Central memory CD8-positive, alpha-beta T cell (primary cell): ENCODE measurements around the gene ZSWIM1.
"Not testable (repeated sequence)": the region's sequence is repeated elsewhere in the genome, so short reads cannot be mapped to it uniquely, and the experiment has no call there.

ENCODE experiments used
- ATAC-seq: fragments of 150-1000 bp; cut with Tn5 transposase; replicated peaks from 2 replicates; pipeline ENCODE4 v1.10.0; 2022; ENCODE audit warnings: mild to moderate bottlenecking, moderate FRiP score, moderate number of reproducible peaks; ENCODE audit not compliant: poor library complexity, severe bottlenecking; ENCODE audit errors: extremely low read depth
- DNase-seq, 2 donors: peaks; one replicate each; pipeline ENCODE4 v3.0.0; 2021; ENCODE audit warnings: low spot score in 2 of 2
- H3K27ac Mint-ChIP-seq: one replicate; pipeline ENCODE4 v1.8.0; 2022; ENCODE audit warnings: low read depth, mild to moderate bottlenecking, moderate library complexity, mixed read lengths
- H3K27me3 Mint-ChIP-seq: one replicate; pipeline ENCODE4 v1.8.0; 2022; ENCODE audit warnings: mixed read lengths
- H3K36me3 Mint-ChIP-seq: one replicate; pipeline ENCODE4 v1.8.0; 2022; ENCODE audit warnings: mild to moderate bottlenecking, moderate library complexity, mixed read lengths; ENCODE audit not compliant: insufficient read depth
- H3K4me1 Mint-ChIP-seq: one replicate; pipeline ENCODE4 v1.8.0; 2022; ENCODE audit warnings: mixed read lengths
- H3K4me3 Mint-ChIP-seq: one replicate; pipeline ENCODE4 v1.8.0; 2022; ENCODE audit warnings: mild to moderate bottlenecking, moderate library complexity, mixed read lengths
- H3K9me3 Mint-ChIP-seq: one replicate; pipeline ENCODE4 v1.8.0; 2022; ENCODE audit warnings: mixed read lengths

The ZSWIM1 gene

DNA sequence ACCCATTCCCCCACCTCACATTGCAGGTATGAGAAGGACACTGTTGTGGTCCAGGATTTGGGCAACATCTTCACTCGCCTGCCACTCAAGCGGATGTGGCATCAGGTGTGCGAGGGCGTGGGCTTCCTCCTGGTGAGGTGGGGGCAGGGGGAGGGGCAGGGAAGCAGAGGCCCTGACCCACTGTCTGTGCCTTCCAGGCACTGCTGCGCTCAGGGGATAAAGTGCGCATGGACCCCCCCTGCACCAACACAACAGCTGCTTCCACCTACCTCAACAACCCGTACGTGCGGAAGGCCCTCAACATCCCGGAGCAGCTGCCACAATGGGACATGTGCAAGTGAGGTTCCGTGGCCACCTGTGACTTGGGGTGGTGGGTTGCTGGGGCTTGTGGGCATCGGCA lies 13.8 kb downstream of the ZSWIM1 start:
- ATAC-seq = no peak
- Mint-ChIP-seq H3K27ac (no peak overlapping the region), H3K4me1 (peaks cover 27% of the 10 kb centered on the region), H3K36me3 (peaks cover 26% of the 10 kb centered on the region), H3K4me3 (no peak overlapping the region), H3K9me3 (no peaks in the 10 kb centered on the region), H3K27me3 (no peaks in the 10 kb centered on the region)
- no peak for DNase-seq

DNA sequence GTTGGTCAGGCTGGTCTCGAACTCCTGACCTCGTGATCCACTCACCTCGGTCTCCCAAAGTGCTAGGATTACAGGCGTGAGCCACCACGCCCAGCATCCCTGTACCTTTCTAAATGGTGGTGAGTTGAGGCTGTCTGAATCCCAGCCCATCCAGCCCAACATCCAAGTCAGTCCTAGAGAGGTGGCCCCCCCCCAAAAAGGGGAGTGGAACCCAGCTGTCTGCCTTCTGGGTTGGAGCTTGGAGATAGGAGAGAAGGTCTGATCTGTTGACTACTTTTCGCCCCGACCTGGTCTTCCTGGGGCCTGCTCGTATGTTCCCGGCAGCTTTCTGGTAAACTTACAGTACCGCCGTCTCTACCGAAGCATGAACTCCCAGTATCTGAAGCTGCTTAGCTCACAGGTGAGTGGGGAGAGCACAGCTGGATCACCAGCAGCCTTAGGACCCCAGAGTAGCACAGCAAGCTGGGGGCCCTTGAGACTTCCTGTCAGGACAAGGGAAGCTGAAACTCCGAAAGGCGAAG lies 15.7 kb downstream of the ZSWIM1 start:
- H3K4me3 Mint-ChIP-seq = no peak overlapping the region
- no peaks in the 10 kb centered on the region for H3K9me3 Mint-ChIP-seq
- H3K27ac Mint-ChIP-seq = no peak overlapping the region
- no peaks in the 10 kb centered on the region for H3K27me3 Mint-ChIP-seq
- peaks cover 19% of the 10 kb centered on the region for H3K36me3 Mint-ChIP-seq
- no peak for DNase-seq
- ATAC-seq = no peak
- H3K4me1 Mint-ChIP-seq = peaks cover 27% of the 10 kb centered on the region

DNA sequence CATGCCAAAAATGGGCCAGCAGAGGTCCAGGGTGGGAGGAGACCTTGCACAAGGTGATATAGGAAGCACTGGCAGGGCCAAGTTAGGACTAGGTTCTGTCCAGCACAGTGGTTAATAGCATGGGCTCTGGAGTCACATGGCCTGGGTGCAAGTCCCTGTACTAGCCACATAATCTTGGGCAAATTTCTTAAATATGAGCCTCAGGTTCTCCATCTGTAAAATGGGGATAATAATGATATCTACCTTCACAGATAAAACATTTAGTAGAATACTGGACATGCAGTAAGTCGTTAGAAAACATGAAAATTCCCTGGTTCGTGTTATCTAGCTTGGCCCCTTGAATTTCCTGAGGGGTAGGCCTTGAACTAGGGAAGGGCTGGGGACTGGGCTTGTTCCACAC lies 16.3 kb downstream of the ZSWIM1 start:
- DNase-seq = no peak
- Mint-ChIP-seq H3K27me3 (no peaks in the 10 kb centered on the region), H3K36me3 (peaks cover 19% of the 10 kb centered on the region), H3K9me3 (no peaks in the 10 kb centered on the region), H3K27ac (no peak overlapping the region), H3K4me1 (peaks cover 23% of the 10 kb centered on the region), H3K4me3 (no peak overlapping the region)
- ATAC-seq = no peak

DNA sequence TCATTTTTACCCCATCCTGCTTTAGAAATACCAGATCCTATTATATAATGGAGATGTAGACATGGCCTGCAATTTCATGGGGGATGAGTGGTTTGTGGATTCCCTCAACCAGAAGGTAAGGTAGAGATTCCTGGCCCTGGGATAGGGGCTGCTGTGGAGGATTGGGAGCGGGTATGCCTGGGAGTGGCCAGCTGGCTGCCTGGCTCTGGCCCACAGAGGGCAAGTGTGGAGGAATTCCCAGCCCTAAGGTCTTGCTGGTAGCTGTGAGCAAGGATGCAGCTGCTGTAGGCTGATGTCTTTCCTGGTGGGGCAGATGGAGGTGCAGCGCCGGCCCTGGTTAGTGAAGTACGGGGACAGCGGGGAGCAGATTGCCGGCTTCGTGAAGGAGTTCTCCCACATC lies 16.7 kb downstream of the ZSWIM1 start:
- no peak for ATAC-seq
- H3K27me3 Mint-ChIP-seq = no peaks in the 10 kb centered on the region
- DNase-seq = no peak
- no peak overlapping the region for H3K27ac Mint-ChIP-seq
- no peak overlapping the region for H3K4me3 Mint-ChIP-seq
- peaks cover 17% of the 10 kb centered on the region for H3K36me3 Mint-ChIP-seq
- H3K4me1 Mint-ChIP-seq = peaks cover 19% of the 10 kb centered on the region
- H3K9me3 Mint-ChIP-seq = no peaks in the 10 kb centered on the region

DNA sequence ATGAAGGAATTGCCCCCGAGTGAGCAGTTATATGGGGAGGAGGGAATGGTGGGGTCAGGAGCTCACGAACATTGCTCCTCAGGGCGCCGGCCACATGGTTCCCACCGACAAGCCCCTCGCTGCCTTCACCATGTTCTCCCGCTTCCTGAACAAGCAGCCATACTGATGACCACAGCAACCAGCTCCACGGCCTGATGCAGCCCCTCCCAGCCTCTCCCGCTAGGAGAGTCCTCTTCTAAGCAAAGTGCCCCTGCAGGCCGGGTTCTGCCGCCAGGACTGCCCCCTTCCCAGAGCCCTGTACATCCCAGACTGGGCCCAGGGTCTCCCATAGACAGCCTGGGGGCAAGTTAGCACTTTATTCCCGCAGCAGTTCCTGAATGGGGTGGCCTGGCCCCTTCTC lies 17.3 kb downstream of the ZSWIM1 start:
- peaks cover 13% of the 10 kb centered on the region for H3K4me1 Mint-ChIP-seq
- DNase-seq (no peak), ATAC-seq (no peak)
- H3K27me3 Mint-ChIP-seq = no peaks in the 10 kb centered on the region
- H3K4me3 Mint-ChIP-seq = no peak overlapping the region
- H3K9me3 Mint-ChIP-seq = no peaks in the 10 kb centered on the region
- peaks cover 15% of the 10 kb centered on the region for H3K36me3 Mint-ChIP-seq
- no peak overlapping the region for H3K27ac Mint-ChIP-seq

DNA sequence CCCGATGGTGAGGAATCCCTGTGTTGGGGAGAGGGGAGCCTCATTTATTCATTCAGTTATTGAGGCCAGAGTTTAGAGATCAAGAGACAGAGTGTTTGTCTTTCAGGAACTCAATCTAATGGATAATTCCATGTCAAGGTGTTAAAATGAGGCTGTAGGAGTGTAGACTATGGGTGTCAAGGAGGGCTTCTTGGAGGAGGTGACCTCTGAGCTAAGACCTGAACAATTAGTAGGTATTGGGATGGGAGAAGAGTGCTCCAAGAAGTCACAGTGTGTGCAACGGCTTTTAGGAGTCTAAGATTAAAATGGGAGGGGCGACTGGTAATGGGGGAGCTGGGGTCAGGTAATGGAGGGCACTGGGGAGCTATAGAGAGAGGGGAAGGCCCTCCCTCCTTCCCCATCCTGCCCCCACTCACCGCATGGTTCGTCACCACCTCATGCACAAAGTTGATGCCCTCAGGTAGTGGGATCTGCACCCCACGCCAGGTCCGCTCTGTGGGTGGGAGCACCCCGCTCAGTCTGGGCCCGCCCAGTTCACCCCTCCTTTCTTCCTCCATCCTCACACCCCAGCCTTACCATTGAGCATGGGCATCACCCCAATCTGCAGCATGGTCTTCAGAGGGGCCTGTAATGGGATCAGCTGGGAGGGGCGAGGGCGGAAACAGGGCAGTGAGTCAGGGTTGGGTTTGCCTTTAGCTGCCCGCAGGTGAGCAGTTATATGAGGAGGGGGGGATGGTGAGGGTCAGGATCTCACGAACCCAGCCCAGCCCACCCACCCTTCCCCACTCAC lies 18.2 kb downstream of the ZSWIM1 start:
- Mint-ChIP-seq H3K27ac (no peak overlapping the region), H3K27me3 (no peaks in the 10 kb centered on the region), H3K4me1 (peaks cover 7% of the 10 kb centered on the region), H3K9me3 (no peaks in the 10 kb centered on the region), H3K4me3 (no peak overlapping the region), H3K36me3 (peaks cover 15% of the 10 kb centered on the region)
- ATAC-seq (no peak), DNase-seq (no peak)

DNA sequence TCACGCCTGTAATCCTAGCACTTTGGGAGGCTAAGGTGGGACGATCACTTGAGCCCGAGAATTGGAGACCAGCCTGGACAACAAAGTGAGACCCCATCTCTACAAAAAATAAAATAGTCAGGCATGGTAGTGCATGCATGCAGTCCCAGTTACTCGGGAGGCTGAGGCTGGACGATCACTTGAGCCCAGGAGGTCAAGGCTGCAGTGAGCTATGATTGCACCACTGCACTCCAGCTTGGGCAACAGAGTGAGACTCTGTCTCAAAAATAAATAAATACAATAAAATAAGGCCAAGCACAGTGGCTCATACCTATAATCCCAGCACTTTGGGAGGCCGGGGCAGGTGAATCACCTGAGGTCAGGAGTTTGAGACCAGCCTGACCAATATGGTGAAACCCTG lies 20.3 kb downstream of the ZSWIM1 start:
- not testable (repeated sequence) for H3K36me3 Mint-ChIP-seq

DNA sequence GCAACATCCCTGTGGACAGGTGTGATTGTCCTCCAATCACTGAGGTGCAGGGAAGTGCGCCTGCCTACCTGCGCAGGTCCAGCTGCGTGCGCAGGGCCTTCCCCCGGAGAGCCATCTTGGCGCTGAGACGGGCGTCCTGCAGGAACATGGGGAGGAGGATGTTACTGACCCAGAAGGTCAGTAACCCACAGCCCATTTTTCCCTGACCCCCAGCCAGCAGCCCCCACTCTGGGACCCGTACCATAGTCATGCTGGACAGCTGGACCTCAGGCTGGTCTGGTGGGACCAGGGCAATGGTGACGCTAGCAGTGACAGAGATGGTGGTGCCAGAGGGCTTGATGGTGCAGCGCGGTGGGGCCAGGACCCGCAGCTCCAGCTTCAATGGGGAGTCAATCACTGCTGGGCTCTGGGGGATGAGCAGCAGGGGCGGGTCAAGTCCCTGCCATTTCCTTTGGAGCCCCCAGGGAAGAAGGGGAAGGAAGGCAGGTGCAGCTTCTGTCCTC lies 21.2 kb downstream of the ZSWIM1 start:
- Mint-ChIP-seq H3K27ac (no peak overlapping the region), H3K9me3 (no peaks in the 10 kb centered on the region), H3K36me3 (peaks cover 3% of the 10 kb centered on the region), H3K4me1 (peaks cover 7% of the 10 kb centered on the region), H3K4me3 (no peak overlapping the region), H3K27me3 (no peaks in the 10 kb centered on the region)
- DNase-seq (no peak), ATAC-seq (no peak)

More for the DNA sequence above, 20.3 kb downstream of the ZSWIM1 start:
- H3K4me1 Mint-ChIP-seq, H3K27me3 Mint-ChIP-seq, ATAC-seq, H3K4me3 Mint-ChIP-seq, H3K9me3 Mint-ChIP-seq, DNase-seq, H3K27ac Mint-ChIP-seq: not testable (repeated sequence)

DNA sequence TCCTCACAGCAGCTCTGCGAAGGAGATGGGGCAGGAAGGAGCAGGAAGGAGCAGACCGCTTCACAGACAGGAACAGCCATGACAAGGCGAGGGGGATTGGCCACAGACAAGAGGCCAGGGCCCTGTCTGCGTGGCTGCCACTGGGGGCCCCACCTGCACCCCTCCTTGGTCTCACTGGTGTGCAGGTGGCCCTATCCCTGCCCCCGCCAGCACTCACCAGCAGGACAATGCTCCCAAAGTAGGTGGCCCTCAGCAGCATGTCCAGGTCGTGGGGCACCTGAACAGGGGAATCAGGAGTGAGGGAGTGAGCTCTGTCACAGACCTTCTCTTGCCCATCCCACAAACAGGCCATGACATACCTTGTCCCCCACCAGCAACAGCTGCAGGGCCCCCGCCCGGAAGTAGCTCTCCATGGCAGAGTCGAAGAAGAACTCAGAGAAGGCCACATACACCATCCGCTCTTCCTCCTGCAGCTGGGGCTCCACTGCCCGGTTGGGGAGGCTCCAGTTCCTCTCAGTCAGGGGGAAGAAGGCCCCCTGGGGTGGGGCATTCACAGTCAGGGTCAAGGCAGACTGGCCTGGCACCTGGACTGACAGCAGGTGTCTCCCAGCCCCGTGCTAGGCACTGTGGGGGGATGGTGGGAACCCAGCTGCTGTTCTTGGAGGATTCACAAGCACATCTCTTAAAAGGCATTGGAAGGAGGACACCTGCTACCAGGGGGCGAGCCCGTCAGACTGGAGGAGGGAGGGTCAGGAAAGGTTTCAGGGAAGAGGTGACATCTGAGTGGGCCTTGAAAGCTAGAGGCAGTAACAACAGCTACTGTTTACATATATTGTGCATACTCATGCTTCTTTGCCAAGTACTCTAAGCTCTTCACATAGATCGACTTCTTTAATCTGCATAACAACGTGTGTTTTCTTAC lies 23.8 kb downstream of the ZSWIM1 start:
- no peaks in the 10 kb centered on the region for H3K4me1 Mint-ChIP-seq
- H3K27ac Mint-ChIP-seq = no peak overlapping the region

DNA sequence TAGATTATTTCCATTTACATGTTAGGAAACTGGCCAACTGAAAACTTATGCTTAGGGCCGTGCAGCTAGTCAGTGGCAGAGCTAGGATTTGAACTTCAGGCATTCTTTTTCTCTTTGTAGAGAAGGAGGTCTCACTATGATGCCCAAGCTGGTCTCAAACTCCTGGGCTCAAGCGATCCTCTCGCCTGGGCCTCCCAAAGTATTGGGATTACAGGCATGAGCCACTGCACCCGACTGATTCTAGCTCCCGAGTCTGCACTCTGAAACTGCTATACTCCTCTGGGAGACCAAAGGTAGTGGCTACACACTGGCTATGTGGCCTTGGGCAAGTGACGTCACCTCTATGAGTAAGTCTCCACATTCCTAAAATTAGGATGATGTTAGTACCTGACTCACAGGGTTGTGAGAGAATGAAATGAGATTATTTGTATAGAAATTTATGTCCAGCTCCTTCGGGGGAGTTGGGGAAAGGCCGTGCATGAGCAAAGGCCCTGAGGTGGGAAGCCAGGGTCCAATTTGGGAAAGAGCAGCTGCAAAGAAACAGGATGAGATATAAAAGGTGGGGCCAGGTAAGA lies 24.6 kb downstream of the ZSWIM1 start:
- DNase-seq (no peak), ATAC-seq (no peak)
- Mint-ChIP-seq H3K4me3 (no peak overlapping the region), H3K9me3 (no peaks in the 10 kb centered on the region), H3K27me3 (no peaks in the 10 kb centered on the region), H3K36me3 (no peaks in the 10 kb centered on the region), H3K27ac (no peak overlapping the region), H3K4me1 (peaks cover 3% of the 10 kb centered on the region)

More for the DNA sequence above, 23.8 kb downstream of the ZSWIM1 start:
- H3K4me3 Mint-ChIP-seq = no peak overlapping the region
- H3K36me3 Mint-ChIP-seq = no peaks in the 10 kb centered on the region
- no peaks in the 10 kb centered on the region for H3K9me3 Mint-ChIP-seq
- ATAC-seq (no peak), DNase-seq (no peak)
- H3K27me3 Mint-ChIP-seq = no peaks in the 10 kb centered on the region

DNA sequence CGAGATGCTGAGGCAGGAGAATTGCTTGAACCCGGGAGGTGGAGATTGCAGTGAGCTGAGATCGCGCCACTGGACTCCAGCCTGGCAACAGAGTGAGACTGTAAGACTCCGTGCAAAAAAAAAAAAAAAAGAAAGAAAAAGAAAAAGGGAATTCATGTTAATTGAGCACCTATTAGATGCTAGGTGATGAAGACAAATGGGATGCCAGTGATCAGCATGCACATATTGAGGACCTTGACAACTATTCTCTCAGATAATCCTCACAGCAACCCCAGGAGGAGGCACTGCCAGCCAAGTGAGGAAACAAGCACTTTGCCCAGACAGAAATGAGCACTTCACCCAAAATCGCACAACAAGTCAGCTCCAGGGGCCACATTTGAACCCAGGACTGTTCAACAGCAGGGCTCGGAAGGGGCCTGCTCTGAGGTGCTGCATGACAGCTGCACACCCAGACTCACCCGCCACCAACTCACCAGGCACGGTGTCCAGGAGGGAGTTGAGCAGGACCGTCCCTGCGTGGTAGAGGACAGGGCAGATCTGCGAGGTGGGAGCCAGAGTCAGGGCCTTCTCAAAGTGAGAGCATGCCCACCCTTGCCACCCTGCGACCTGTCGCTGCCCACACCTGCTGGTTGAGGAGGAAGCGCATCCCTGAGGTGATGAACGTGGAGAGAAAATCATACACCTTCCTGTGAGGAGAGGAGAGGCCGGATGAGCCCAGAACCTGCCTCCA lies 26.4 kb downstream of the ZSWIM1 start:
- Mint-ChIP-seq H3K27ac (no peak overlapping the region), H3K27me3 (no peaks in the 10 kb centered on the region), H3K4me1 (peaks cover 9% of the 10 kb centered on the region), H3K4me3 (no peak overlapping the region), H3K9me3 (no peaks in the 10 kb centered on the region), H3K36me3 (no peaks in the 10 kb centered on the region)
- no peak for ATAC-seq
- DNase-seq = no peak

DNA sequence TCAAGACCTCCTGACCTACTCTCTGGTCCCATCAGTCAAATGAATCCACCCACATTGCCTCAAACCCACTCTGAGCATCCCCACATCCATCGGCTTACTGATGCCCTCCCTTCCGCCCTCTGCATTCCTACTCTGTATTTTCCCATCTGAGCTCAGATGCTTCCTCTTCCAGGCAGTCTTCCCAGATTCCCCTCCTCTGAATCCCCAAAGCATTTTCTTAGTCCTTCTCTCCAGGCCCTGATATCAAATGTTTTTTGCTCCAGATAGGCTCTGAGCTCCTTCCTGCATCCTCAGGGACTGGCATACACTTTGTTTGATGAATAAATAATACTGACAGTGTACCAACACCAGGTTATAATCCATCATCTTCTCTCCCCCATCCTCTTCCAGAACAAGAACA lies 27.1 kb downstream of the ZSWIM1 start:
- Mint-ChIP-seq H3K36me3 (no peaks in the 10 kb centered on the region), H3K9me3 (no peaks in the 10 kb centered on the region), H3K27ac (no peak overlapping the region), H3K4me3 (no peak overlapping the region), H3K27me3 (no peaks in the 10 kb centered on the region), H3K4me1 (peaks cover 9% of the 10 kb centered on the region)
- ATAC-seq (no peak), DNase-seq (no peak)
